ENCODE results near the gene TMEM267. TPM values are rescaled to one million over a fixed set of nuclear protein-coding genes. Genes with fewer than 3 reads are reported as not detected.
"Not testable (repeated sequence)": the region's sequence is repeated elsewhere in the genome, so short reads cannot be mapped to it uniquely, and the experiment has no call there.

Gene TMEM267
- total RNA-seq, result 23.0 and 26.5 TPM in 2 replicates

DNA sequence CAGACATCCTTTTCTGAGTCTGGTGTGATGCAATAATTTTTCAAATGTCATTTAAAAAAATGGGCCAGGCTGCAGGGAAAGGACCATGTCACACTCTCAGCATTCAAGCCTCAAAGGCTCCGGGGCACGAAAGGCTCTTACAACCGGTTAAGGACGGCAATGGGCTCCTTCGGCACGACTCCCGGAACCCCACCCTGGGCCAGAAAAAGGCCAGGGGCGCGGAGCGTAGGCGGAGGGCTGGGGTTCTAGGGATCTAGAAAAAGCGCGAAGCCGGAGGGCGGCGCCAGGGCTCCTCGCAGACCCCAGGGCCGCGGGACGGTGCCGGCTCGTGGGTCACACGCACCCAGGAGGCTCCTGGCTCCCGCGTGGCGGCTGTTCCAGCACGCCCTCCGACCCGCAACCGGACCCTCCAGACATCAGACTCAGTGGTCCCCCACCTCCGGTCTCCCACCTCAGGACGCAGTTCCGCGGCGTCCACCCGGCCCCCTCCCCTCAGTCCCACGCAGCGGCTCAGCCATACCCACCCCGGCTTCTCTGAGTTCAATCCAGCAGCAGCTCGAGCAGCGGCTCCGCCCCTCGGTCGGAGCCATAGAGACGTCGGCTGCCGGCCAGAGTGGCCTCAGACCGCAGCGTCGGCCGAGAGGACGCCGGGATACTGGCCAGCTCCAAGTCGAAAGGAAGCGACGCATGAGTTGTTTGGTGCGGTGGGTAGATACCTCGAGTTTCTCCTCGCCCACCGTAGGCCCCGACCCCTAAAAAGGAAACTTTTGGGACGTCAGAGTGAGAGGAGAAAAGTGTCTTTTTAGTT, at the start of gene TMEM267:
TSS of gene TMEM267 (minus strand) at position 568 of the 808 bp plus-strand sequence. CDS start 29,896 bp downstream, outside the sequence.
- intact Hi-C loops (cut with micrococcal nuclease), result loop anchor here (1.0 to 10.0 kb wide), 18 partner anchors 15 to 1559 kb away; partner anchors contain the start of genes ANXA2R, FBXO4, NIM1K and NNT
- peaks cover 4% of the 10 kb centered on the region for H3K36me3 Mint-ChIP-seq (ENCODE audit: low read depth)
- H3K9me3 Mint-ChIP-seq, result no peaks in the 10 kb centered on the region
- peak within 1 kb of the TSS; percentile 97 for H3K4me3 Mint-ChIP-seq
- H3K27ac Mint-ChIP-seq, result peak within 1 kb of the TSS; percentile 100
- peak; percentile 81 for DNase-seq (ENCODE audit: low spot score)
- peaks cover 34% of the 10 kb centered on the region for H3K4me1 Mint-ChIP-seq (ENCODE audit: low read depth)
- no peaks in the 10 kb centered on the region for H3K27me3 Mint-ChIP-seq (ENCODE audit: insufficient read depth)

GRCh38 chr5:43530648-43531047, 47.0 kb upstream of the TMEM267 start:
- no peak overlapping the region for H3K27ac Mint-ChIP-seq

DNA sequence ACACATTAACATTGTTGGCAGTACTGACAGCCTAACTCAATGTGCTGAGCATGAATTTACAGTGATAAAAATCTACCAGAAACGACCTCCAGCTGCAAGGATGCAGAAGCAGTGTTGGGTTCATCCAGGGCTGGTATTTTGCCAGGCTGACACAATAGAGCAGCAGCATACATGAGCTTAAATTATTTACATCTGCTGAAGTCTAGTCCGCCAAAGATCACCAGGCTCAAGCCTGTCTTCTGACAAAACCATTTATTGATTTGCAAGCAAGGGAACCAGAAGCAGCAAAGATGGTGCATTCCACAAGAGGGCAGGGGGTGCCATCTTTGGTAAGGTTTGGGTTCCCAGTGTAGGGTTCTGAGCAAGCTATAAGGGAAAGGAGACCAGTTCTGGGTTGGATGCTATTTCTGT, 40.0 kb upstream of the TMEM267 start:
- no peaks in the 10 kb centered on the region for H3K9me3 Mint-ChIP-seq
- intact Hi-C loops (cut with micrococcal nuclease), result no loop called here
- no peak overlapping the region for H3K27ac Mint-ChIP-seq
- no peaks in the 10 kb centered on the region for H3K27me3 Mint-ChIP-seq (ENCODE audit: insufficient read depth)
- no peak overlapping the region for H3K4me3 Mint-ChIP-seq
- H3K4me1 Mint-ChIP-seq (ENCODE audit: low read depth), result no peaks in the 10 kb centered on the region
- H3K36me3 Mint-ChIP-seq (ENCODE audit: low read depth), result peaks cover 36% of the 10 kb centered on the region
- DNase-seq (ENCODE audit: low spot score), result no peak

More at GRCh38 chr5:43530648-43531047, 47.0 kb upstream of the TMEM267 start:
- Mint-ChIP-seq H3K9me3 (no peaks in the 10 kb centered on the region), H3K4me1 (ENCODE audit: low read depth) (peaks cover 23% of the 10 kb centered on the region), H3K36me3 (ENCODE audit: low read depth) (peaks cover 56% of the 10 kb centered on the region), H3K4me3 (no peak overlapping the region), H3K27me3 (ENCODE audit: insufficient read depth) (no peaks in the 10 kb centered on the region)
- DNase-seq (ENCODE audit: low spot score), result no peak
- intact Hi-C loops (cut with micrococcal nuclease), result no loop called here

- no peak overlapping the region for H3K27ac Mint-ChIP-seq
- peaks cover 22% of the 10 kb centered on the region for H3K36me3 Mint-ChIP-seq (ENCODE audit: low read depth)
- peaks cover 2% of the 10 kb centered on the region for H3K27me3 Mint-ChIP-seq (ENCODE audit: insufficient read depth)
- no peak overlapping the region for H3K4me3 Mint-ChIP-seq
- peaks cover 2% of the 10 kb centered on the region for H3K4me1 Mint-ChIP-seq (ENCODE audit: low read depth)
- DNase-seq (ENCODE audit: low spot score), result no peak
- H3K9me3 Mint-ChIP-seq, result no peaks in the 10 kb centered on the region
- intact Hi-C loops (cut with micrococcal nuclease), result no loop called here
Measured at GRCh38 chr5:43520615-43521014, 37.0 kb upstream of the TMEM267 start.

DNA sequence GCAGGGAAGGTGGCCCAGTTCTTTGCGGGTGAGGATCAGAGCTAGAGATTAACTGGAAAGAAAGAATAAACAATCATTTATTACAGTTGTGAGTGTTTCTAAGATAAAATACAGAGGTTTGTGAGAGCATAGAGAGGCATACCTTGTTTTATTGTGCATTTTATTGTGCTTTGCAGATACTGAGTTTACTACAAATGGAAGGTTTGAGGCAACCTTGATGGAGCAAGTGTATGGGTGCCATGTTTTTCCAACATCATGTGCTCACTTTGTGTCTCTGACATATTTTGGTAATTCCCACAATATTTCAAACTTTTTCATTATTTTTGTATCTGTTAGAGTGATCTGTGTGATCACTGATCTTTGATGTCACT, 32.0 kb upstream of the TMEM267 start:
- peaks cover 32% of the 10 kb centered on the region for H3K4me1 Mint-ChIP-seq (ENCODE audit: low read depth)
- no peaks in the 10 kb centered on the region for H3K9me3 Mint-ChIP-seq
- intact Hi-C loops (cut with micrococcal nuclease), result loop anchor here (1.0 to 10.0 kb wide), 10 partner anchors 14 to 1611 kb away; partner anchors contain the start of genes HMGCS1, NNT and RIMOC1
- H3K27ac Mint-ChIP-seq, result peak overlapping the region; percentile 97
- peaks cover 12% of the 10 kb centered on the region for H3K36me3 Mint-ChIP-seq (ENCODE audit: low read depth)
- DNase-seq (ENCODE audit: low spot score), result no peak
- peaks cover 2% of the 10 kb centered on the region for H3K27me3 Mint-ChIP-seq (ENCODE audit: insufficient read depth)
- peak overlapping the region; percentile 94 for H3K4me3 Mint-ChIP-seq

DNA sequence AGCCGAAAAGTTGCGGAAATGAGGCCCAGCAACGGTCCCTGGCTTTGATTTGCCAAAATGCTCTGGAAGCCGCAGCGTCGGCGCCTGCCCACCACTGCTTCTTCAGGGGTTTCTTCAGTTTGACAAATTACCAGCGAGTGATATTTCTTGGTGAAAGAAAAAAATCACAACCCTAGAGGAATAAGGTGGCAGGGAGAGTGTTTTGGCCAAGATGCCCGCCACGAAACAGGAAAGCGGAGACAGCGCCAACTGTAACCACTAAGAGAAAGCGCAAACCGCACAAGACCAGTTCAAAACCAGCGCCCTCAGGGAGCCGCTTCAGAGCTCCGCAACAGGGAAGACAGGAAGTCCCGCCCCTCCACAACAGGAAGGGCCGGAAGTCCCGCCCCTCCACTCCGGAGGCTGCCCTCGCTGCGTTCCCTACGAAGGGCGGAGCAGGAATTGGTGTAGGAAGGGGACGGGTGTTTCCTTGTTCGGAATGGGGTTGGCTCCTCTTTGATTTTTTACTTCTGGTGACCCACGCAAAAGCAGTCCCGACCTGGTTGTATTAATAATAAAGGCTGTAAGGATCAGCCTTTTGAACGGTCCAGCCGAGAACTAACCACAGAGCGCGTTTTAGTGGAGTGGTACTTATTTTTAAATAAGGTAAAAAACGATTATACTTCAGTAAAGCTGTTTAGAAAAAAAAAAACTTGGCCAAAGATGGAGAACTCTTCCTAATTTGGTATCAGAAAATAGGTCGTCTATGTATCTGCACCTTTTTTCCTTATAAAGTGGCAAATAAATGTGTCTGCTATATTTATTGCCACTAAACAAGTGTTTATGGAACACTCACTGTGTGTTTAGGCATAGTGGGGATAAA, 31.4 kb upstream of the TMEM267 start, which contains the start of gene C5orf34:
TSS of gene C5orf34 (minus strand) at position 333 of the 862 bp plus-strand sequence. CDS start 5,809 bp downstream, outside the sequence.
- intact Hi-C loops (cut with micrococcal nuclease), result loop anchor here (1.0 to 10.0 kb wide), 11 partner anchors 14 to 1610 kb away; partner anchors contain the start of genes HMGCS1, NNT and RIMOC1

GRCh38 chr5:43514471-43514815, 30.8 kb upstream of the TMEM267 start:
- H3K9me3 Mint-ChIP-seq, result no peaks in the 10 kb centered on the region
- DNase-seq (ENCODE audit: low spot score), result no peak
- H3K4me3 Mint-ChIP-seq, result peak overlapping the region; percentile 94
- peak overlapping the region; percentile 97 for H3K27ac Mint-ChIP-seq
- H3K36me3 Mint-ChIP-seq (ENCODE audit: low read depth), result peaks cover 12% of the 10 kb centered on the region
- H3K27me3 Mint-ChIP-seq (ENCODE audit: insufficient read depth), result peaks cover 2% of the 10 kb centered on the region
- peaks cover 32% of the 10 kb centered on the region for H3K4me1 Mint-ChIP-seq (ENCODE audit: low read depth)
- intact Hi-C loops (cut with micrococcal nuclease), result loop anchor here (1.0 to 10.0 kb wide), 3 partner anchors 30 to 1610 kb away; partner anchors contain the start of gene RIMOC1

More for the DNA sequence above, 31.4 kb upstream of the TMEM267 start, which contains the start of gene C5orf34:
- peak within 1 kb of the TSS; percentile 94 for H3K4me3 Mint-ChIP-seq
- DNase-seq (ENCODE audit: low spot score), result peak; percentile 92
- peaks cover 32% of the 10 kb centered on the region for H3K4me1 Mint-ChIP-seq (ENCODE audit: low read depth)
- H3K27me3 Mint-ChIP-seq (ENCODE audit: insufficient read depth), result peaks cover 2% of the 10 kb centered on the region
- peaks cover 12% of the 10 kb centered on the region for H3K36me3 Mint-ChIP-seq (ENCODE audit: low read depth)
- H3K9me3 Mint-ChIP-seq, result no peaks in the 10 kb centered on the region
- peak within 1 kb of the TSS; percentile 97 for H3K27ac Mint-ChIP-seq

GRCh38 chr5:43514025-43514424, 30.4 kb upstream of the TMEM267 start:
- peaks cover 12% of the 10 kb centered on the region for H3K36me3 Mint-ChIP-seq (ENCODE audit: low read depth)

DNA sequence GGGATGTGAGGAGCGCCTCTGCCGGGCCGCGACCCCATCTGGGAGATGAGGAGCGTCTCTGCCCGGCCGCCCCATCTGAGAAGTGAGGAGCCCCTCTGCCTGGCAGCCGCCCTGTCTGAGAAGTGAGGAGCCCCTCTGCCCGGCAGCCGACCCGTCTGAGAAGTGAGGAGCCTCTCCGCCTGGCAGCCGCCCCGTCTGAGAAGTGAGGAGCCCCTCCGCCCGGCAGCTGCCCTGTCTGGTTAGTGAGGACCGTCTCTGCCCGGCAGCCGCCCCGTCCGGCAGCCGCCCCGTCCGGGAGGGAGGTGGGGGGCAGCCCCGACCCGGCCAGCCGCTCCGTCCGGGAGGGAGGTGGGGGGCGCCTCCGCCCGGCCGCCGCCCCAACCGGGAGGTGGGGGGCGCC, 27.4 kb upstream of the TMEM267 start:
- H3K27ac Mint-ChIP-seq; H3K9me3 Mint-ChIP-seq; DNase-seq (ENCODE audit: low spot score); H3K4me3 Mint-ChIP-seq; H3K27me3 Mint-ChIP-seq (ENCODE audit: insufficient read depth): not testable (repeated sequence)
- intact Hi-C loops (cut with micrococcal nuclease), result loop anchor here (10.0 kb wide), 1 partner anchor 1606 kb away; the partner anchor contains the start of gene RIMOC1
- Mint-ChIP-seq H3K4me1 (ENCODE audit: low read depth) (peaks cover 32% of the 10 kb centered on the region), H3K36me3 (ENCODE audit: low read depth) (peaks cover 12% of the 10 kb centered on the region)

More at GRCh38 chr5:43514025-43514424, 30.4 kb upstream of the TMEM267 start:
- H3K4me1 Mint-ChIP-seq (ENCODE audit: low read depth), result peaks cover 32% of the 10 kb centered on the region
- peak overlapping the region; percentile 97 for H3K27ac Mint-ChIP-seq
- no peak for DNase-seq (ENCODE audit: low spot score)
- peak overlapping the region; percentile 94 for H3K4me3 Mint-ChIP-seq
- no peaks in the 10 kb centered on the region for H3K9me3 Mint-ChIP-seq
- intact Hi-C loops (cut with micrococcal nuclease), result loop anchor here (1.0 to 10.0 kb wide), 3 partner anchors 30 to 1609 kb away; partner anchors contain the start of gene RIMOC1
- H3K27me3 Mint-ChIP-seq (ENCODE audit: insufficient read depth), result peaks cover 2% of the 10 kb centered on the region

DNA sequence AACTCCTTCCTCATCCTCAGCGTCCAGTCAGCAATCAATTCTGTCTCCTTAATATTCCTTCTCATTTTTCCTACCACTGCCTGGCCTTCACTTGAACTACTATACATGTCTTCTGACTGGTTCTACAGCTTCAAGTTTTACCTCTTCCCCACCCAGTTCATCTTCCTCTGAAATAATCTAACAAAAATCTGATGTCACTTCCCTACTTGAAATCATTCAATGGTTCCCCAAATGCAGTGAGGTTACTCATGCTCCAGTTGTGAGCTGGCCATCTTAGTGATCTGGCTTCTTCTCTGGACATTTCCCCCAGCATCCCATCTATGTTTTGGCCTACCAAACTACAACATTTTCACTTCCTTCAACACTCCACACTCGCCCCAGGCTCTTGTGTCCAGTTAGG, 14.9 kb upstream of the TMEM267 start:
- no peak overlapping the region for H3K27ac Mint-ChIP-seq
- DNase-seq (ENCODE audit: low spot score), result no peak
- no peak overlapping the region for H3K4me3 Mint-ChIP-seq
- intact Hi-C loops (cut with micrococcal nuclease), result loop anchor here (2.0 kb wide), 1 partner anchor 14 kb away; no protein-coding TSS in a partner anchor
- H3K27me3 Mint-ChIP-seq (ENCODE audit: insufficient read depth), result no peaks in the 10 kb centered on the region
- H3K9me3 Mint-ChIP-seq, result no peaks in the 10 kb centered on the region
- peaks cover 16% of the 10 kb centered on the region for H3K36me3 Mint-ChIP-seq (ENCODE audit: low read depth)
- H3K4me1 Mint-ChIP-seq (ENCODE audit: low read depth), result peaks cover 6% of the 10 kb centered on the region

DNA sequence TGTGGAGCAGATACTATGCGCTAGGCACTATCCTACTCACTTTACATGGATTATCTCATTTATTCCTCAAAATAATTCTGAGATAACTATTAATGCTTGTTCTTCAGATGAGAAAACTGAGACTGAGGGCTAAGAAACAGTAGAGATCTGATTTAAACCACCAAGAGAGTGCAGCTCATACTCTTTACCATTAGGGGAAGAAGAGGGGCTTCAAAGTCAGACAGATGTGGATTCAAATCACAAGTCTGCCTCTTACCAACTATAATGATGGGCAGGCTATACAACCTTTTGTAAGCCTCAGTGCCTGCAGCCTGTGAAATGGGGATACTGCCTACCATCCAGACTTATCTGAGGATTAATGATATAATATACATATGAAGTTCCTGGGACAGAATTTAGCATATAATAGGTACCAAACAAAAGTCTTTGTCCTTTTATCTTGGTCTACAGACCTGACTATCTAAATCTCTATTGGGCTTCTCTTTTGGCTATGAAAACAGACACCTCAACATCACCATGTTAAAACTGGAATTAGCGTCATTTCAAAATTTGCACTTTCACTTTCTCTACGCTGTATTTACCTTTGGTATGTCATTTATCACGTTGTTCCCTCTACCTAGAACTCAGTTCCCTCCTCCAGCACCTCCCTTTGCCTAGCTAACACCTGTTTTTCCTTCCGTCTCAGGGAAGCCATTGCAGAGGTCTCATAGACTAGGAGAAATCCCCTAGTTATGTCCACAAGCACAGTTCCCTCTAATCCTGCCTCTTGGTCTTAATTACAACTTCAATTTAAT, 13.8 kb upstream of the TMEM267 start:
- intact Hi-C loops (cut with micrococcal nuclease), result loop anchor here (2.0 kb wide), 1 partner anchor 13 kb away; no protein-coding TSS in a partner anchor
- H3K27me3 Mint-ChIP-seq (ENCODE audit: insufficient read depth), result no peaks in the 10 kb centered on the region
- peaks cover 6% of the 10 kb centered on the region for H3K4me1 Mint-ChIP-seq (ENCODE audit: low read depth)
- peaks cover 11% of the 10 kb centered on the region for H3K36me3 Mint-ChIP-seq (ENCODE audit: low read depth)
- H3K4me3 Mint-ChIP-seq, result no peak overlapping the region
- DNase-seq (ENCODE audit: low spot score), result no peak
- no peak overlapping the region for H3K27ac Mint-ChIP-seq
- no peaks in the 10 kb centered on the region for H3K9me3 Mint-ChIP-seq

DNA sequence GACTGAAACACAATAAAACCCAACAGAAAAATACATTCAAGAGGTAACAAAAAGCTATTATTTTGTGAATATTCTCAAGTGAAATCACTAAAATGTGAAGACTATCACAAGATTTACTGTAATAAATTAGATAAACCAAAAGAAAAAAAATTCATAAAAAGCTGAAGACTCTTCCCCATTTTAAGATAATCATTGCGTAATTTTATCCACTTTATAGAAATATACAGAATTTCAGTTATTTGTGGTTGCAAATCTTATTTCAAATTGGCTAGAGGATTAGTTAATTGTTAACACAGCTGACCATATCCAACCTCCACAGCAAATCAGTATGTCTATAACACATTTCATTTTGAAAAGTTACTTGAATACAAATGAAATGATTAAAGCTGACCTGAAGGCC, 7.7 kb upstream of the TMEM267 start:
- DNase-seq (ENCODE audit: low spot score), result no peak
- Mint-ChIP-seq H3K36me3 (ENCODE audit: low read depth) (peaks cover 9% of the 10 kb centered on the region), H3K4me3 (no peak overlapping the region), H3K4me1 (ENCODE audit: low read depth) (no peaks in the 10 kb centered on the region), H3K27me3 (ENCODE audit: insufficient read depth) (no peaks in the 10 kb centered on the region), H3K27ac (no peak overlapping the region), H3K9me3 (no peaks in the 10 kb centered on the region)
- intact Hi-C loops (cut with micrococcal nuclease), result no loop called here
